Epithelial cell of esophagus (primary cell): ENCODE results near the gene SLC6A18.

Experiments used
- DNase-seq: peaks from one replicate; pipeline ENCODE4 v3.0.0; 2010; ENCODE audit warnings: low read depth
- H3K4me3 ChIP-seq: 2 replicates; pipeline ENCODE4 v1.5.1; 2011; ENCODE audit warnings: mild to moderate bottlenecking, low read length, control low read depth
- TF ChIP-seq, protein P1 (sequence below): IDR thresholded peaks from 2 replicates; pipeline ENCODE4 v1.5.1; 2011; ENCODE audit warnings: low read depth, mild to moderate bottlenecking, low read length, control low read depth, inconsistent platforms; ENCODE audit not compliant: insufficient read depth; ENCODE audit errors: missing control alignments

Gene SLC6A18, protein sequence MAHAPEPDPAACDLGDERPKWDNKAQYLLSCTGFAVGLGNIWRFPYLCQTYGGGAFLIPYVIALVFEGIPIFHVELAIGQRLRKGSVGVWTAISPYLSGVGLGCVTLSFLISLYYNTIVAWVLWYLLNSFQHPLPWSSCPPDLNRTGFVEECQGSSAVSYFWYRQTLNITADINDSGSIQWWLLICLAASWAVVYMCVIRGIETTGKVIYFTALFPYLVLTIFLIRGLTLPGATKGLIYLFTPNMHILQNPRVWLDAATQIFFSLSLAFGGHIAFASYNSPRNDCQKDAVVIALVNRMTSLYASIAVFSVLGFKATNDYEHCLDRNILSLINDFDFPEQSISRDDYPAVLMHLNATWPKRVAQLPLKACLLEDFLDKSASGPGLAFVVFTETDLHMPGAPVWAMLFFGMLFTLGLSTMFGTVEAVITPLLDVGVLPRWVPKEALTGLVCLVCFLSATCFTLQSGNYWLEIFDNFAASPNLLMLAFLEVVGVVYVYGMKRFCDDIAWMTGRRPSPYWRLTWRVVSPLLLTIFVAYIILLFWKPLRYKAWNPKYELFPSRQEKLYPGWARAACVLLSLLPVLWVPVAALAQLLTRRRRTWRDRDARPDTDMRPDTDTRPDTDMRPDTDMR

DNA sequence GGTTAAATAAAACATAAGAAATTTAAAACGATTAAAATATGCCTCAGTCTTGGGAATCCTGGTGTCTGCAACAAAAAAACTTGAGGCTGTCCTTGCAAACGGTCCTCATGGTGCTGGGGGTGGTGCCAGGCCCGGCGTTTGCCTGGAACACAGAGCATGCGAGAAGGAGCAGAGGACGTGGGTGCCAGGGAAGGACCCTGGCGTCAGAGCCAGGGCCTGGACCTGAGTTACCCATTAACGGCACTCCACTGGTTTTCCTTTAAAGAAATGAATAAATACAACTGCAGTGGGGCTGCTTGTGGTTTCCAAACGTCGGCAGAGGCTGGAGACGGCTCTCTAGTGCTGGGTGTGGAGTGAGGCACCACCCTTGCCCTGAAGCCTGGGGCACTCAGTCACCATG is at the start of gene SLC6A18:
Gene SLC6A18 (plus strand): TSS at position 301 of the 400 bp plus-strand sequence. CDS start 97 bp downstream, at position 398.
- TF ChIP-seq, protein P1, sequence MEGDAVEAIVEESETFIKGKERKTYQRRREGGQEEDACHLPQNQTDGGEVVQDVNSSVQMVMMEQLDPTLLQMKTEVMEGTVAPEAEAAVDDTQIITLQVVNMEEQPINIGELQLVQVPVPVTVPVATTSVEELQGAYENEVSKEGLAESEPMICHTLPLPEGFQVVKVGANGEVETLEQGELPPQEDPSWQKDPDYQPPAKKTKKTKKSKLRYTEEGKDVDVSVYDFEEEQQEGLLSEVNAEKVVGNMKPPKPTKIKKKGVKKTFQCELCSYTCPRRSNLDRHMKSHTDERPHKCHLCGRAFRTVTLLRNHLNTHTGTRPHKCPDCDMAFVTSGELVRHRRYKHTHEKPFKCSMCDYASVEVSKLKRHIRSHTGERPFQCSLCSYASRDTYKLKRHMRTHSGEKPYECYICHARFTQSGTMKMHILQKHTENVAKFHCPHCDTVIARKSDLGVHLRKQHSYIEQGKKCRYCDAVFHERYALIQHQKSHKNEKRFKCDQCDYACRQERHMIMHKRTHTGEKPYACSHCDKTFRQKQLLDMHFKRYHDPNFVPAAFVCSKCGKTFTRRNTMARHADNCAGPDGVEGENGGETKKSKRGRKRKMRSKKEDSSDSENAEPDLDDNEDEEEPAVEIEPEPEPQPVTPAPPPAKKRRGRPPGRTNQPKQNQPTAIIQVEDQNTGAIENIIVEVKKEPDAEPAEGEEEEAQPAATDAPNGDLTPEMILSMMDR: no peak
- no peak within 1 kb of the TSS for H3K4me3 ChIP-seq
- no peak for DNase-seq

DNA sequence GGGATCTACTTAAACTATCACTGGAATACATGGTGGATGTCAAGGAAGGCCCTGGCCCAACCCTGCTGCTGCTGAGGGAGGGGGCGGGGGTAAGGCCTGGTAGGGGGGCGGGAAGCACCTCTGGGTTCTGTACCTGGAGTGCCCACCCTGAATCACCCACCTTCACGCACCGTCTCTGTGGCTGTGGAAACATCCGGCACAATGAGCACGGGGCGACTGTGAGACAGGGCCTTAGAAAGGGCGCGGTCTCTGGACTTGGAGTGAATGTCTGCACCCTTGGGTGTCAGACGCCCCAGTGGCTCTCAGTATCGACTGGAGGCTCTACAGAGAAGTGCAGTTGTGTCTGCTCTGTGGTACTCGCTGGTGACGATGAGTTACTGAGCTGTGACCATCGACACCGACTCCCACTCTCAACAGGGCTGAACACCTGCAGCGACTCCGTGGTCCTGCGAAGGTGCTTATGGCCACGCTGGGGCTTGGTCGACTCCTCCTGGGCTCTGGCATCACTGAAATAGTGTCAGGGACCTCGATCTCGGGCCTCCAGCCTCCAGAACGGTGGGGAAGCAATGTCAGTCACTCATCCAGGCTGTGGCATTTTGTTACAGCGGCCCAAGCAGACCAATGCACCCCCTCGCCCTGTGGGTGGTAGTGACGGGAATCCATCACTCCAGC is 49.2 kb upstream of the SLC6A18 start:
- TF ChIP-seq, protein P1: no peak
- H3K4me3 ChIP-seq: no peak overlapping the region
- no peak for DNase-seq

DNA sequence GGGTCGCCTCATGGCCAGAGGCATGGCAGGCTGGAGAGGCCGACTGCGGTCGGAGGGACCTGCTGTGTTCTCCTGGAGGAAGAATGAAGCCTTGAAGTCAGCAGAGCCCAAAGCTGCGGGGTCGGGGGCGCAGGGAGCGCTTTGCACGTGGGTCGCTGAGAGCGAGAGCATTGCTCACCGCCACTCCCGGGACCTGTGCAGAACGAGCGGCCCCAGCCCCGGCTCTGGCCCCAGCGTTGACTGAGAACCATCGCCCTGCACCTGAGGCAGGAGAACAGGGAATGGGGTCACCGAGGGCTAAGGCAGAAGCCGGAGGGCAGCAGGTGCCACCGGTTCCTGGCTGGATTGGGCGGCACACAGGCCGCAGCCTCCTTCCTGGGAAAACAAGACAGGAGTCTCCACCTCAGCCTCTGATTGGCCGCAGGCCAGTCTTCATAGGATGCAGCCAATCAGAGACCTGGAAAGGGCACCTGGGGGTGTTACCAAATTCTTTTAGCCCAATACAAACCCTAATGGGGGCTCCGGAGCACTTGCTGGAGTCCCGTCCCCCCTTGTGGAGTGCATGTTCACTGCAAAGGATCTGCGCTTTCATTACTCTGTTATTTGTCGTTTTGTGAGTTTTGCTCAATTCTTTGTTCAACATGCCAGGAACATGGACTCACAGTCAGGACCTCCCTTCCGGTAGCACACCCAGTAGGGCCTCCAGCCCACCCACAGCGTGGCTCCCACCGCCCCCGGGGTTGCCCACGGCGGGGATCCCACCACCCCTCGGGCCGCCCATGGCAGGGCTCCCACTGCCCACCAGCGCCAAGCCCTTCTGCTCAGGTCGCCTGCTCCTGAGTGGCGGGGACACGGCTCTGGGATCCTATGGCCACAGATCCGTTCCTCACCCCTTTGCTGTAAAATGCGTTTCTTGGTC is 48.4 kb upstream of the SLC6A18 start:
- TF ChIP-seq, protein P1: no peak
- H3K4me3 ChIP-seq: no peak overlapping the region
- DNase-seq: no peak

DNA sequence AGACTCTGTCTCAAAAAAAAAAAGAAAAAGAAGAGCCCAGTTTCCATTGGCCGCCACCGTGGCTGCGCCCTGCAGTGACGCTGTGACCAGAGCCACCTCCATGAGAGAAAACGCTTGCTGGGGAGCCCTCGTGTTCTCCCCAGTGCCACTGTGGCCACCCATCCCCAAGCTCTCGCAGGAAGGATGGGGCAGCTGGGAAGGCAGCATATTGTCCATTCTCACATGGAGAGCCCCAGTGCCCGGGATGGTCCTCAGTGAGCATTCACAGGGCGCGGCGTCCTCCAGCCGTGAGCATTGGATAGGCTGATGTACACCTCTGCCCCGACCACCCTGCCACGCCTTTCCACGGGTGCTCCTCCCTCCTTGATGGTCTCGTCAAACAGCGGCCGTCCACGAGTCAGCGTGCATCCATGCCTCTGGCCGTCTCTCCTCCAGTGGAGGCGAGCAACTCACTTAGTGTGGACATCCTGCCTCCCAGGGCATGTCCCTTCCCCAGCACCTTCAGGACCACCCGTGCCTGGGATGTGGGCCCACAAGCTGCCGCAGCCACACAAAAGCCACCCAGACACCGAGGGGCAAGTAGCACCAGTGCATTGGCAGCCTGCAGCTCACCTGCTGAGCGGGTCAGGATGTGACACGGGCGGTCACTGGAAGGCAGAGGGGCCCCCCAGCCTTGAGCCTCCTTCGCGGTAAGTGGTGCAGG is 47.2 kb upstream of the SLC6A18 start:
- no peak overlapping the region for H3K4me3 ChIP-seq
- DNase-seq: no peak

DNA sequence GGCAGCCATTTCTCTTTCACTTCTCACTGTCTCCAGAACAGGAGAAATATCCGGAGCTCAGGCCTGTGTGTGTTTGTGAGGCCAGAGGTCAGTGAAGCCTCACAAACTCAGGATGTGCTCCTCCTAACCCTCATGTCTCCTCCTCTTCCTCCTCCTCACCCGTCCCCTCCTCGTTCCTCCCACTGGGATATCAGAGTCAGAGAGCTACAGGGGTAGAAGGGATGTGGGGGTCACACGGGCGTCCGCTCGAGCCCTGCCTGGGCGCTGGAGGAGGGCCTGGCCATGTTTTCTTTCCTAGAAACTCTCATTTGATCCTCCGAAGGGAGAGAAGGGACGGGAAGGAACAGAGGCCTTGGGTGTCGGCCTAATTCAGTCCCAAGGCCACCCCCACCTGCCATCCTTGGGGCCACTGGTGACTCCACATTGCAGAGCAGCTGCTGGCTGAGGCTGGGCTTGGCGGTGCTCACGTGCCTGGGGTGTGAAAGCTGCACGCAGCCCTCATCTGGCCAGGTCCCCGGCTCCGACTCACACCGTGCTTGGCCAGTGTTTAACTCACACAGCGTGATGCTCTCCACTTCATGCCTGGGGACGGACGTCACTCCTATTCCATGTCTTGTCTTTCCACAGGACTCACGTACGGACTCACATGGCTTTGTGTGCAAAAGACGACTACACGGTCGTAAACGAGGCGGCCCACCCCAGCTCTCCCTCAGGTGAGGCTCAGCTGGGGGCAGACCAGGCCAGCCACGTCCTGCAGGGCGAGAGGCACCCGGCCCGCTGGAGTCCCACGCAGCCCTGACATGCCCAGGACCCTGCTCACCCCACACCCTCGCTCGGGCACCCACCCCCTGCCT is 46.4 kb upstream of the SLC6A18 start:
- no peak for DNase-seq
- no peak overlapping the region for H3K4me3 ChIP-seq
- TF ChIP-seq, protein P1: no peak

More for the DNA sequence above, 47.2 kb upstream of the SLC6A18 start:
- TF ChIP-seq, protein P1: no peak
